ENCODE results near the gene ZBTB20.

ZBTB20 gene

GRCh38 chr3:114502204-114502603 lies 644.9 kb downstream of the ZBTB20 start:
- DNase-seq, result no peak

GRCh38 chr3:114499976-114500375 lies 647.1 kb downstream of the ZBTB20 start:
- no peak for DNase-seq

DNA sequence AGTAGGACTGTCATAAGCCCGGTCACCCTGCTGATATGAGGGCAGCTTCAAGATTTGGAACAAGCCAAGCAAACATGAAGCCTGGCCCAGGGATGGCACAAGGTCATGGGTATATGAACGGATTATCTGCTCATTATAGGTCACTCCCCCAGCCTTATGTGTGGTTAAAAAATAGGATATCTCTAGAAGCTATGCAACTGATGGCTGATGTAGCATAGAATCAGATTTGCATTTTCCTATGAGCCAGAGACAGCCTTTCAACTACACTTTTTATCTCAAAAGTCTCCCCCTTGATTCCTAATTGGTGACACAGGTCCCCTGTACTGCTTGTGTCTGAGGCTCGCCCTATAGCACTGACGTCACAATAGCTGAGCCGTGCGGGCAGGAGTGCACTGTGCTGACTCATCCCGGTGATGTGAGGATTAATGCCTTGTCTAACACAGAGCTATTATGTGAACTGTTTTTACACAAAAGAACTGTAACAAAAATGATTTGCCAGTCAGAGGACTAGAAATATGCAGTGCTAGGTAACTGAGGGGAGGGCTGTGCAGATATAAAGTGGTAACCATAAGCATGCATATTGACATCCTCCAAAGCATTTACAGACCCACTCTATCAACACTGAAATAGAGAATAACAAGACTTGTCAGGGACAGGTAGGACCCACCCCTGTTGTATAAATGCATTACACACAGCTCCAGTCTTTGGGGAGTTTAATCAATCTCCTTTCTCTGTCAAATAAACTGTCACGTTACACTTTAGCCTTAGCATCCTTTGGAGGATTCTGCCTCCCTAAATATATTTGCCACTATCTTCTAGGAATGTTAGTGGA lies 648.3 kb downstream of the ZBTB20 start:
- DNase-seq, result no peak

DNA sequence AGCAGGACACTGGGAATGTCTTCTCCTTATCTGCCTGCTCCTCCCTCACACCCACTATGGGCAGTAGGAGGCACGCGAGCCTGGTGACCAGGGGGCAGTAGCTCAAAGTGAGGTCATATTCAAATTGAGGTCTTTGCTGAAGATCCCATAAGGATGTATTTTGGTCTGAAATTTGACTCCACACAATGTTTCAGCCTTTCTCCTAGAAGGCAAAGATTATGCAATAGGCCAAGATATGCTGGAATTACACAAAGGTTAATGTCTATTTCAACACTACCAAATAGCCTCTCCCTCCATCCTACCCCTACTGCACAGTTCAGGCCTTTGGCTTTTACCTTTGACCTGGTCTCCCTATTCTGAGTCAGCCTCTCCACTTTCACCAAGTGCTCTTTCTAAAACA lies 650.2 kb downstream of the ZBTB20 start:
- no peak for DNase-seq

DNA sequence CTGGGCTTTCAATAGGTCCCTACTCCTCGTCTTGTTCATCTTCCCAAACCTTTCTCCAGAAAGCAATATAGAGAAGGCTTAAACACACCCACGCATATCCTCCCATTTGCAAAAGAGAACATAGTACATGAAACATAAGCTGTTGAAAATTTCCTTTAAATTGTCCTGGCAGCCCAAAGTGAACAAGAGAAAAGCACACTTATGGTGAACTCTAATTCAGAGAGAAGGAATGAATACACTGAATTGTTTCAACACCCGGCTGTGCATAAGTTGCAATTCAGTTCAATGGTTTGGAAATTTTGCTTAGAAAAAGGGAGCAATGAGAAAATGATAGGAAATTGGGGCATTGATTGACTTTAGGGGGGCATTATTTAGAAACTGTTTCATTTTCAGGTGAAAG lies 650.6 kb downstream of the ZBTB20 start:
- DNase-seq, result no peak

GRCh38 chr3:114496021-114496434 lies 651.1 kb downstream of the ZBTB20 start:
- no peak for DNase-seq

DNA sequence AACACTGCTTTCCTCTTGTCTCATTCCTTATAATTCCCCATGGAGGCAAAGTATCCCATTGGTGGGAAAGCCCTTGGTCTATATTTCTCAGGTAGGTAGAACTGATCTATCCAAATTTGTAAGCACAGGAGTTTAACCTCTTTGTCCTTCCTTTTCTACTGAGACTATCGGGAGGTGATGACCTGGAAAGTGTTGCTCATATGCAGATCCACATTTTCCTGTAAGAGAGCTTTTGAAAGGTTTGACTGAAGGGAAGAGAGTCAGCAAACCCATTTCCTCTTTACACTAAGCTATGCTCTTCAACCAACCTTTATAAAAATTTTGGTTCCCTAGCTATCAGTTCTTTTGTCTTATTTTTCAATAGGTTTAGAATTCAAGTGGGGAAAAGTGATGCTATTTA lies 652.6 kb downstream of the ZBTB20 start:
- DNase-seq, result no peak

GRCh38 chr3:114490829-114491228 lies 656.3 kb downstream of the ZBTB20 start:
- no peak for DNase-seq

DNA sequence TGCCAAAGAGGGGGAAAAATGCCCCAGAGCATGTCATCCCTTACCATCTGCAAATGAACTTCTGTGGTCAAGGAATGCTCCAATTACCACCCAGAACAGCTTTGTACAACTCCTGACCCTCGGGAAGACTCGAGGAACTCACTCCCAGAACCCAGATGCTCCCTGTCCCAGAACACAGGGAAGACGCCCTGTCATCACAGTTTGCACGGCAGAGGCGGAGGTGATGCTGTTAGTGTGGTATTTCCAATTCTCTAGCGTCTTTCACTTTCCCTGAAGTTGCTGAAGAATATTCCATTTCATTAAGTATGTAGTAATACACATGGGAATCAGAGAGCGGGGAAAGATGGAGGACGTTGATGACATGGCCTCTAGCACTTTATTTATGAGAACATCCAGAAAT lies 659.6 kb downstream of the ZBTB20 start:
- no peak for DNase-seq

DNA sequence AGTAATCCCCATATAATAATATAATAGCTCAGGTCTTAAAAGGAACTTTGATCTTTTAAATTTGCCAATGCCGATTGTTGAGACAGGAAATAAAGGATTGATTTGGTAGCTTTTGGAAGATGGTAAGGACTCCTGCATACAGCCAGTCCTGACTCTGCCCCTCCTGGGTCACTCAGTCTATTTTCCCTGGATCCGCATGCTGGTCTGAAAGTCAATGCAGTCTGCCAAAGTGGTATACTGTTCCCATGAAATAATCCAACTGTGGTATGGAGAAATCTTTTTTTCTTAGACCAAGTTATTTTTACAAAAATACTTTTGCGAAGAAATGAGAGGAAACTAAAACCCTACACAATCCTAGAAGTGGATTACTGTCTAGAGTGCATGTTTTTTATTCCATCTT lies 662.2 kb downstream of the ZBTB20 start:
- DNase-seq, result no peak

GRCh38 chr3:114481113-114481512 lies 666.0 kb downstream of the ZBTB20 start:
- no peak for DNase-seq

DNA sequence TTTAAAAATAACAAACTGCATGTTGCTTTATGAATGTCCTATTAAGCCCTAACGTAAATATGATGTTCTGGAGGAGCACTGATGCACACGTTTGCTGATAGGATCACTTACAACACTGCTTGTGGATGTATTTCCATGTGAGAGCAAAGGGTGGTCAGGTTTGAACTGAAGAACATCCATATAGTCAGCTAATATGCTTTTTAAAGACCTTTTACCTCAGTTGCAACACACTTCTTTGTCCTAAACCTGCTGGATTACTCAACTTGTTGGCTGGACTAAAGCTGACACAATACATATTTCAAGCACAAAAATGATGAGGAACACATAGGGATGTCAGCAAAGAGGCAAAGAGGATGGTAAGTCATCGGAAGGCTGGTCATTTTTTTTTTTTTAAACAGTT lies 666.6 kb downstream of the ZBTB20 start:
- no peak for DNase-seq

- no peak for DNase-seq
Observed at GRCh38 chr3:114478801-114479200, 668.3 kb downstream of the ZBTB20 start.

GRCh38 chr3:114476511-114476910 lies 670.6 kb downstream of the ZBTB20 start:
- DNase-seq, result no peak

- no peak for DNase-seq
Observed at GRCh38 chr3:114471478-114471877, 675.6 kb downstream of the ZBTB20 start.

DNA sequence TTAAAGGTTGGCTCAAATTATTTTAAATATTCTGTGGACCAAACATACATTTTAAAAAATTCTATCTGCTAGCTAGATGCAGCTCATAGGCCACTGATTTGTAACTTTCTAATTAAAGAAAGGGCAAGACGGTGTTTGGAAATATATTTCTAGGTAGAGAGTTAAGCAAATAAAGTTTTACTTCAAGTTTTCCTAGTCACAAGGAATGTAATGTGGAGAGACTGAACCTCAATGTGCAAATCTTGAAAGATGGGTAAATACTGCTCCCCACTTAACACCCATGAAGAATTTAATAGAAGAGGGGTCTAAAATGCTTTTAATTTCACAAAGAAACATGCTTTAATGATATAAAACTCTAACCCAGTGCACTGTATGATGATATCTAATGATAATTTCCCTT lies 678.0 kb downstream of the ZBTB20 start:
- DNase-seq, result no peak

- no peak for DNase-seq
Observed at GRCh38 chr3:114466816-114467215, 680.3 kb downstream of the ZBTB20 start.

DNA sequence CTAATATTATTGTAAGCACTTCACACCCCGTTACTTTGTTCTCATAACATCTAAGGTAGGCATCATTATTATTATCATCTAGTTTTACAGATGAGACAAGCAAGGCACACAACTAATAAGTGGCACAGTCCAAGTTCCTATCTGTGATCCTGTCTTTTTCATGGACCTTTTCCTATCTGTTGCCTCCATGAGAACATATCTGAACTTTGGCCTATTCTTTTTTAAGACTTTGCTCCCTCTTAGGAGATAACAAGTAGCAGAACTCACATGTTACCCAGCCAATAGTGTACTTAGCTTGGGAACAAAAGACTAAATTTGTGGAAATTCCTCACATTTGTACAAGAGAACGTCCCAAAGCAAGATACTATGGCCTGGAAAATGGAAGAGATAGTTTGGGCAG lies 680.8 kb downstream of the ZBTB20 start:
- no peak for DNase-seq

GRCh38 chr3:114464548-114464947 lies 682.5 kb downstream of the ZBTB20 start:
- no peak for DNase-seq

GRCh38 chr3:114462750-114463149 lies 684.3 kb downstream of the ZBTB20 start:
- DNase-seq, result no peak

- no peak for DNase-seq
Observed at GRCh38 chr3:114460459-114460858, 686.6 kb downstream of the ZBTB20 start.

DNA sequence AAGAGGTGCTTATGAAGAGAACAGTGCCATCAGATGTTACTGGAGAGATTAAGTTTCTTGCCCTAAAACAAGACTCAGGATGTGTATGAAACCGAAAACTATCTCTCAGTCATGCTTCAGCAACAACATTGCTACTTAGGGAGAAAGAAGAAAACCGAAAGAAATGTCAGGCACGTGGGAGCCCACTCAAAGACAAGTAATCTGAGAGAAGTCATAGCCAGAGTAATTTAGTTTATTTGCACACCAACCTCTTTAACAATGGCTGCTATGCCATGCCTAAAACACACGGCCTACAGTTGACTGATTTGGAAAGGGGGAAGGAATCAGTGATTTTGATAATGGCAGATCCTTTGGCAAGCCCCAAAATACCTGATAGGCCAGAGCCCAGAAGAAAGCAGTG lies 690.3 kb downstream of the ZBTB20 start:
- no peak for DNase-seq

DNA sequence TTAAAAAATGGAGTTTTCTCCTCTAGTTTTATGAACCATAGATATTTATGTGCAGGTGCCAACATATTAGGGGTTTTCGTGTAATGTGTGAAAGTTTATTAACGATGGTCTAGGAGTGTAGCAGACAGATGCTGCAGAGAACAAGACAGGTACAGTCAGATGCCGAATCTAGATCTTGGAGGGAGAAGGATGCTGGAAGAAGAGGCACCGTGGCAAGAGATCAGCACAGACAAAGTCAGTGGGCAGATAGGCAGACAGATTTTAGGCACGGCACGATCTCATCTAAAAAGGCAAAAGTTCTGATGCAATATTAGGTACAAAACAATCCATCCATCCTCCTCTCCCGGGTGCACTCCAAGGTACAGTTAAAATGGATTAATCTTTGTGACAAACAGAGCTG lies 691.7 kb downstream of the ZBTB20 start:
- no peak for DNase-seq

- DNase-seq, result no peak
Observed at GRCh38 chr3:114454551-114455251, 692.4 kb downstream of the ZBTB20 start.

DNA sequence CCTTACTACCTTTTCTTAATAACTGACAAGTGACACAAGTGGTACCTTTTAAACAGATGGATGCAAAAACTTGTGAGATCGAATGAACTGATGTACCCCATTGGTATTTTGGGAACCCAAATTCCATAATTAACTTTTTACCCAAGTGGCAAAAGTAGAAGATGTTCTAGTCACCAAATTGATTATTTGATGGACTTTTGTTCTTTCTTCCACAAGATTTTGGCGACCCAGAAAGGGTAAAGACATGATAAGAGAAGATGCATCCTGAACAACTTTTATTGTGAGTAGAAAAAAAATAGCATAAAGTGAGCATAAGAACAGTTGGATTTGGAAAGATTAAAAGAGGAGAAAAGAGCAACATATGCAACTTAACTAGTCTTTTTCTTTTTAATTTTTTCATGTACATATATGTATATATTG lies 693.7 kb downstream of the ZBTB20 start:
- no peak for DNase-seq

Measured in activated CD4-positive, alpha-beta T cell treated with anti-CD3 and anti-CD28 coated beads for 48 hours (primary cell).